GM19025 (cell line): ENCODE measurements around the gene POLR2J.
A peak's percentile ranks its signal among the peaks of the same experiment; 100 is the strongest.
"Not testable (repeated sequence)": the region's sequence is repeated elsewhere in the genome, so short reads cannot be mapped to it uniquely, and the experiment has no call there.

ENCODE experiments used
- ATAC-seq: cut with Tn5 transposase; IDR thresholded peaks from one replicate; pipeline ENCODE4 v1.9.1; 2021; ENCODE audit warnings: mild to moderate bottlenecking, low read depth, moderate library complexity; ENCODE audit not compliant: unreplicated experiment

POLR2J gene

GRCh38 chr7:102478314-102479208, at the start of gene POLR2J:
Gene POLR2J (minus strand): TSS chr7:102478922. CDS start chr7:102478860, 62 bp downstream.
- peak; percentile 79 for ATAC-seq

GRCh38 chr7:102527822-102528793, 49.4 kb upstream of the POLR2J start:
- ATAC-seq: not testable (repeated sequence)

DNA sequence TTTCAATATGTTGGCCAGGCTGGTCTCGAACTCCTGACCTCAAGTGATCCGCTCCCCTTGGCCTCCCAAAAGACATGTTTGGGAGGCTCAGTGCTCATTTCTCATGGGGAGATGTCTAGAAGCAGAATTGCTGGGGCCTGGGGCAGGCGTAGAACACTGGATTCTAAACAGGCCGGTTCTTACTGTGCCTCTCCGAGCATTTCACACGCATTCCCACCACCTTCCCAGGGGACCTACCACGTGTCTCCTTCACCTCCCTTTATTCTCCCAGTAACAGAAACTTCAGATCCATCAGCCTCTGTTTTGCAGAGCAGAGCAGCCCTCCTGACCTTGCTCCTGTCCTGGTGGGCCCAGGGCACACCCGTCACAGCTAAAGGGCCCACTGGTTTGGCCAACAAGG, 48.5 kb upstream of the POLR2J start:
- ATAC-seq: not testable (repeated sequence)

DNA sequence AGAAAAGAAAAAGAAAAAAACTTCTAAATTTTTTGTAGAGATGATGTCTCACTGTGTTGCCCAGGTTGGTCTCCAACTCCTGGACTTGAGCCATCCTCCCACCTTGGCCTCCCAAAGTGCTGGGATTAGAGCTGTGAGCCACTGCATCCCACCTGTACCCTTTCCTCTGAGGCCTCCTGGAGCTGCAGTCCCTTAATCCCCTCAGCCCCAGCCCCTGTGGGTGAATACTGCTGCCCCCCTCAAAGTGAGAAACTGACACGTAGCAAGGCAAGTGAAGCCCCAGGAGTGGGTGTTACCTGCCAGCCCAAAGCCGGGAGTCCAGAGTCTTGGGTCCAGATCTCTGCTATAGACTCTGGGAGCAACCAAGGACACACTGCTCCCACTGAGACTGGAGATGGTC, 46.1 kb upstream of the POLR2J start:
- not testable (repeated sequence) for ATAC-seq

DNA sequence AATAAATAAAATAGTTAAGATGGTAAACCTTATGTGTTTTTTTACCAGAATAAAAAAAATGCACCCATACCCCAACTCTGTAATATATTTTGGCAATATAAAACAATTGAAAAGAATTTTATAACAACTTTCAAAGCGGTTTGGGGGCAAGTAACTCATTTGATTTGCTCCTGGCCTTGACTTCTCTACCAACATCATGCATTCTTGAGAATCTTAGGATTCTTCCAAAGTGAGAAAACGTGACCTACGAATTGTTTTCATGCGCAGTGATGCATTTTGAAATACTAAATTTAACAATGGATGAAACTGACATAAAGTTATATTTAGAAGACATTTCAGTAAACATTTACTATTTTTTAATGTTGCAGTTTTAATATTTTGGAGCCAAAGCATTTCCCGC, 42.1 kb upstream of the POLR2J start:
- not testable (repeated sequence) for ATAC-seq

- peak; percentile 74 for ATAC-seq
Observed at GRCh38 chr7:102517550-102518147, 38.9 kb upstream of the POLR2J start, which contains the start of gene RASA4B. Gene RASA4B (minus strand): TSS chr7:102517777. CDS start chr7:102517710, 67 bp downstream.

GRCh38 chr7:102516951-102517350, 38.2 kb upstream of the POLR2J start:
- ATAC-seq: not testable (repeated sequence)

GRCh38 chr7:102515889-102516288, 37.2 kb upstream of the POLR2J start:
- ATAC-seq: not testable (repeated sequence)

DNA sequence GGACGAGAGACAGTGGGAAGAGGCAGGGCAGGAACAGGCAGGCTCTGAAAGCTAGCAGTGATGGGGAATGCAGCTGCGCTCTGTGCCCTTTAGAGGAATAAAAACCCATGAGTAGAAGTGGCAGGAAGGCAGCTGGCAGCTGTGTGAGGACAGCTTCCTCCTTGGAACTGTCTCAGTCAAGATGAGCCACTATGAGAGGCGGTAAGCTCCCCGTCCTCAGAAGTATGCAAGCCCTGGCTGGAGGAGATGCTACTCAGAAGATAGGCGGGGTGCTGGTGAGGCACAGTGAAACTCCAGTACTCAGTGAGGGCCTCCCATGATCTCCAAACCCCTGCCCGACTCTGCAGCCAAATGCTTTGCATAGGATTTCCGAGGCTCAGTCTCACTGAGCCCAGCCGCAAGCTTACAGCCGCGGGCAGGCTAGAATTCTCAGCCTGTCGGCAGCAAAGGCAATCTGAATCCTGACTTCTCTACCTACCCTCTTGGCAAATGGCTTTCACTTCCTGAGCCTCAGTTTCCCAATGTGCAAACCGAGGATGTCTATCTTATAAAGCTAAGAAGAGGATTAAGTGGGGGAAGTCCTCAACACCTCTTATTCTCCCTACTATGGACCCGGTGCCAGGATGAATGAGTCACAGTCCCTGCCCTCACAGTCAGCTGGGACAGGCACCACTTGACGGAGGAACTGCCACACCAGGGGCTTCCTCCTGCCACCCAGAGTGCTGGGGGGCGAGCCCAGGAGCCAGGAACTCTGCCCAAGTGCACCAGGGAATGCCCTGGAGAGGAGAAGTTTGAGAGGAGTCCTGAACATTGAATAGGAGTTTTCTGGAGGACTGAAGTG, 36.4 kb upstream of the POLR2J start:
- ATAC-seq: peak; percentile 63

- ATAC-seq: not testable (repeated sequence)
Observed at GRCh38 chr7:102512642-102513221, 34.0 kb upstream of the POLR2J start.

GRCh38 chr7:102511860-102512522, 33.3 kb upstream of the POLR2J start:
- ATAC-seq: peak; percentile 35

GRCh38 chr7:102510575-102510974, 31.9 kb upstream of the POLR2J start:
- not testable (repeated sequence) for ATAC-seq

DNA sequence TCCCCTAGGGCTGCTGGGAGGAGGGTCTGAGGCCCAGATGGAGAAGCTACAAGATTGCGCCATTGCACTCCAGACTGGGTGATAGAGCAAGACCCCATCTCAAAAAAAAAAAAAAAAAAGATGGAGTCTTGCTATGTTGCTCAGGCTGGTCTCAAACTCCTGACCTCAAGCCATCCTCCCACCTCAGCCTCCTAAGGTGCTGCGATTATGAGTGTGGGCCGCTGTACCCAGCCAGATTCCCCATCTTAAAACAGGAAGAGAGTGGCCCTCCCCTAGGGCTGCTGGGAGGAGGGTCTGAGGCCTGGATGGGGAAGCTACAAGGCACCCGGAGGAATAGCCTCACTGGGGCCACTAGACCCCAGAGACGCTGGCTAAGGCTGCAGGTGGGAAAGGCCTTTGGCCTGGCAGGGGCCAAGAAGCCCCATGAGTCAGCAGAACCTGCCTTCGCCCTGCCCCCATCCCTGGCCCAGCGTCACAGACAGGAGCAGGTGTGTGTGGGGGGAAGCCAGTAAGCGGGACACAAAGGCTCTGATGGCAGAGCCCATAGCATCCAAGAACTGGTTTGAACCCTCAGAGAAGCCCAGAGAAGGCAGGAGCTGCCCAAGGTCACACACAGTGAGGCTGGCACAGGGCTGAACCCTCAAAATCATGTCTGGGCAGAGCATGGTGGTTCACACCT, 28.8 kb upstream of the POLR2J start:
- ATAC-seq: not testable (repeated sequence)

DNA sequence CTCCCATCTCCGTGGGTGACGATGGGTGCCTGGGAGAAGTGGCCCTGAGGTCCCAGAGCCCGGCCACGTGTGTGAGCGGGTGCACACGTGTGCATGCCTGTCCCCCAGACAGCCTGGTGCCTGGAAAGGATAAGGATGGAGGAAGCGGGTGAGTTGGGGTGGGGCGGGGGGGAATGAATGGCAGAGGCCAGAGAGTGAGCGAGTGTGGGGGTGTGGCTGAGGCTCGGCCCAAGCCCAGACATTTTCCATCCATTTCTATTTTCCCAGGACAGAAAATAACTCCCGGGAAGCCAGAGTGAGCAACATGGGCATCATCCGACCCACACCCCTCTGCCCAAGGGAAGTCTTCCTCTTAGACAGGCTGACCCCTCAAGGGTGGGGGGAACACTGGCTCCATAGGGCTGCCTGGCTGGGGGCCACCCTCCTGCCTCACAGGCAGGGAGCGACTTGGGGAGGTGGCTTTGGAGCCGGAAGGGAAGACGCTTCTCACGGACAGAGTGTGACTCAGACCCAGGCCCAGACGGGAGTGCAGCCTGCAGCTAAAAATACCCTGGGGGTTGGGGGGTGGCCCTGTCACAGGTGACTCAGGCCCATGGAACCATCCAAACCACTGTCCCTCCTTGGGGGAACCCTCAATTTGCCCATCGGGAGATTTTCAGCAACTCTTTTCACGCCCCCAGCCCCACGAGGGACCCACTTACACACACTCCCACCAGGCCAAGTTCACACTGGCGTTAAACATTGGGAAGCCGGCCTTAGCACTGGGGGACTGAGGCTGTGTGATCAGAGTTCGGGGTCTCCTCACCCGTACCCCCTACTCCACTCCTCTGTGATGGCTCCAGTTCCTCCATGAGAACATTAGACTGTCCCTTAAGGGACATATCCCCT, 26.8 kb upstream of the POLR2J start:
- not testable (repeated sequence) for ATAC-seq

DNA sequence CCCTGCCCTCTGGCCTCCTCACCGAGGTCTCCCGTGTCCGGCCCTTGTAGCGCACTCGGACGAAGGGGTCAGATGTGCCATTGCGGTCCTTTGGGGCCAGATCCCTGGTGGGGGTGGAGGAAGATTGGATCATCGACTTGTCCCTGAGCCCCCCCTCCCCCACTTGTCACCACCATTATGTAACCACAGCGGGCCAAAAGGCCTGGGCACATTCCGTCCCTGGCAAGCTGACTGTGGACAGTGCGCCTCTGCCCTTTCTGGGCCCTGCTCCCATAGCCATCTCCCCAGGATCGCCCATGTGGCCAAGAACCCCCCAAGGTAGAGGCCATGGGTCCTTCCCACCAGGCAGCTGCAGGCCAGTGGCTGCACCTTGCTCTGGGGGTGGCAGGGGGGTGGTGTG, 24.4 kb upstream of the POLR2J start:
- ATAC-seq: not testable (repeated sequence)

DNA sequence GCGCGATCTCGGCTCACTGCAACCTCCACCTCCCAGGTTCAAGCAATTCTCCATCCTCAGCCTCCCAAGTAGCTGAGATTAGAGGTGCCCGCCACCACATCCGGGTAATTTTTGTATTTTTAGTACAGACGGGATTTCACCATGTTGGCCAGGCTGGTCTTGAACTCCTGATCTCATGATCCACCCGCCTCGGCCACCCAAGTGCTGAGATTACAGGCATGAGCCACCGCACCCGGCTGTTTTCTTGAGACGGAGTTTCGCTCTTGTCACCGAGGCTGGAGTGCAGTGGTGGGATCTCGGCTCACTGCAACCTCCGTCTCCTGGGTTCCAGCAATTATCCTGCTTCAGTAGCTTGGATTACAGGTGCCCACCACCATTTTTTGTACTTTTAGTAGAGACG, 19.6 kb upstream of the POLR2J start:
- ATAC-seq: not testable (repeated sequence)

DNA sequence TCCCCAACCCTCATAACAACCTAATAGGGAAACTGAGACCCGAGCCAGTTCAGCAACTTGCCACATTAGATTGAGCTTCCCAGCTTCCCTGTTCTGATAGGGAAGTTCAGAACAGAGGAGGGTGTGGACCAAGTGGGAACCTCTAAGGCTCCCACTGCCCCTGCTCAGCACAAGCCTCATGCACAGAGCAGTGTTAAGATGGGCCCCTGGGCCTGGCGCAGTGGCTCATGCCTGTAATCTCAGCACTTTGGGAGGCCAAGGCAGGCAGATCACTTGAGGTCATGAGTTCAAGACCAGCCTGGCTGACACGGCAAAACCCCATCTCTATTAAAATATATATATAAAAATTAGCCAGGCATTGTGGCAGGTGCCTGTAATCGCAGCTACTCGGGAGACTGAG, 18.6 kb upstream of the POLR2J start:
- not testable (repeated sequence) for ATAC-seq
